Vagina (tissue), 2 donors: ENCODE measurements around the gene EEF1E1. TPM values are rescaled to one million over a fixed set of nuclear protein-coding genes. Genes with fewer than 3 reads are reported as not detected.

Experiments
- DNase-seq, 2 donors: peaks; one replicate each; pipeline ENCODE4 v3.0.0-alpha.2; 2017; ENCODE audit errors: extremely low spot score in 2 of 2
- H3K27ac ChIP-seq: fragments of 200-600 bp; sonication (generic); one replicate; pipeline ENCODE4 v1.5.1; 2019
- H3K27me3 ChIP-seq: fragments of 200-600 bp; sonication (generic); one replicate; pipeline ENCODE4 v1.5.1; 2019
- H3K36me3 ChIP-seq, 2 donors: fragments of 200-600 bp; sonication (generic); one replicate each; pipeline ENCODE4 v1.5.1; 2017 to 2019
- H3K4me1 ChIP-seq: fragments of 200-600 bp; sonication (generic); one replicate; pipeline ENCODE4 v1.5.1; 2019
- H3K4me3 ChIP-seq, 2 donors: fragments of 200-600 bp; sonication (generic); 1 replicate in 1 of 2; 2 replicates in 1 of 2; pipeline ENCODE4 v1.5.1; 2016 to 2019
- H3K9me3 ChIP-seq: fragments of 200-600 bp; sonication (generic); one replicate; pipeline ENCODE4 v1.5.1; 2019
- POLR2A ChIP-seq, 2 donors: fragments of 450-650 bp; IDR thresholded peaks; one replicate each; pipeline ENCODE4 v1.6.1; 2017; ENCODE audit warnings: antibody characterized with exemption in 2 of 2, mild to moderate bottlenecking in 2 of 2, moderate library complexity in 2 of 2
- POLR2AphosphoS5 ChIP-seq, 2 donors: sonication (generic); formaldehyde crosslinking; IDR thresholded peaks; one replicate each; pipeline ENCODE4 v1.9.0; 2017; ENCODE audit warnings: antibody characterized with exemption in 2 of 2, mild to moderate bottlenecking in 2 of 2, low read depth in 1 of 2; ENCODE audit not compliant: insufficient read depth in 1 of 2
- intact Hi-C: fragments of 100-400 bp; cut with DNase I; formaldehyde crosslinking; loops from one replicate; pipeline ENCODE4 v1.15.1; 2023
- total RNA-seq: library from RNA; depleted of rRNA; stranded (reverse); fragments of >200 nt; gene quantifications from one replicate; pipeline ENCODE4 v1.2.3, GENCODE V29; 2016
- TF ChIP-seq, protein P1 (sequence below), 3 experiments: fragments of 450-650 bp in 2 of 3; fragments of 200-600 bp in 1 of 3; sonication (generic) in 1 of 3; IDR thresholded peaks; one replicate each; pipeline ENCODE4 v1.5.1; 2017 to 2019; ENCODE audit warnings: antibody characterized with exemption in 3 of 3, mild to moderate bottlenecking in 2 of 3, moderate library complexity in 2 of 3

Gene EEF1E1
- total RNA-seq, 1 donor from 2014 or later: 53.0 TPM

DNA sequence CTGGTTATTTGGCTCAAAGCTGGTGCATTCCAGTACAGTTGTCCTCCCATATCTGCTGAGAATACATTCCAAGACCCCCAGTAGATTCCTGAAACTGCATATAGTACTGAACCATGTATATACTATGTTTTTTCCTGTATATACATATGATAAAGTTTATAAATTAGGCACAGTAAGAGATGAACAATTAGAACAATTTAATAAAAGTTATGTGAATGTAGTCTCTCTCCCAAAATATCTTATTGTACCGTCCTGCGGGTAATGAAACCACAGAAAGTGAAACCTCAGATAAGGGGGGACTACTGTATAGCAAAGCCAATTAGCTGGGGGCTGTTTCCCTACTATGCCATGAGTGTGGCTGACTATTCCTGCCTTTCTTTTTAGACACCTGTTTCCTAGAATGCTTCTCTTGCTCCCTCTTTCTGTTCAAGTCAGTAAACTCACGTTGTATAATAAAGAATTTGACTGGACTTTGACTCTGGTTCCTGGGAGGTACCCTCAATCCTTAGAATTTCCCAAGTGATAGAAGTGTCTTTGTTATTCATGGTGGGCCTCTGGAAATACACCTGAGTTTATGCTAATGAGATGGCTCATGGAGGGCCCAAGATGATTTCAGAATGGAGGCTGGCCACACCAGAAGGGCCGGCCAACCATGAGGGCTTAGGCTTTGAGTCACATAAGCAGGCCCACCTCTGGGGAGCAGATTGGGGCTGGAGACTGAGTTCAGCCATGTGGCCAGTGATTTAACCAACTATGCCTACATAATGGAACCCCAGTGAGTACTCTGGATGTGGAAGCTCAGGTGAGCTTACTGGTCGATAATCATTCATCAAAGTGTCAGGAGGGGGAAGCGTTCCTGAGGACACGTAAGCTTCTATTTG, 37.5 kb downstream of the EEF1E1 start:
- Histone ChIP-seq H3K4me3 (peak overlapping the region; percentile 87 to 97), H3K9me3 (no peaks in the 10 kb centered on the region), H3K27ac (peak overlapping the region; percentile 89), H3K36me3 (peaks cover 0 to 11% of the 10 kb centered on the region in 2 donors), H3K27me3 (no peaks in the 10 kb centered on the region), H3K4me1 (peaks cover 8% of the 10 kb centered on the region)
- intact Hi-C loops: no loop called here
- no peak for DNase-seq
- TF ChIP-seq POLR2A (IDR thresholded peaks at IDR 0.05) (no peak), POLR2AphosphoS5 (IDR thresholded peaks at IDR 0.05; ENCODE audit: insufficient read depth in 1 of 2, low read depth in 1 of 2) (no peak)
- TF ChIP-seq, protein P1, sequence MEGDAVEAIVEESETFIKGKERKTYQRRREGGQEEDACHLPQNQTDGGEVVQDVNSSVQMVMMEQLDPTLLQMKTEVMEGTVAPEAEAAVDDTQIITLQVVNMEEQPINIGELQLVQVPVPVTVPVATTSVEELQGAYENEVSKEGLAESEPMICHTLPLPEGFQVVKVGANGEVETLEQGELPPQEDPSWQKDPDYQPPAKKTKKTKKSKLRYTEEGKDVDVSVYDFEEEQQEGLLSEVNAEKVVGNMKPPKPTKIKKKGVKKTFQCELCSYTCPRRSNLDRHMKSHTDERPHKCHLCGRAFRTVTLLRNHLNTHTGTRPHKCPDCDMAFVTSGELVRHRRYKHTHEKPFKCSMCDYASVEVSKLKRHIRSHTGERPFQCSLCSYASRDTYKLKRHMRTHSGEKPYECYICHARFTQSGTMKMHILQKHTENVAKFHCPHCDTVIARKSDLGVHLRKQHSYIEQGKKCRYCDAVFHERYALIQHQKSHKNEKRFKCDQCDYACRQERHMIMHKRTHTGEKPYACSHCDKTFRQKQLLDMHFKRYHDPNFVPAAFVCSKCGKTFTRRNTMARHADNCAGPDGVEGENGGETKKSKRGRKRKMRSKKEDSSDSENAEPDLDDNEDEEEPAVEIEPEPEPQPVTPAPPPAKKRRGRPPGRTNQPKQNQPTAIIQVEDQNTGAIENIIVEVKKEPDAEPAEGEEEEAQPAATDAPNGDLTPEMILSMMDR (IDR thresholded peaks at IDR 0.05): no peak

DNA sequence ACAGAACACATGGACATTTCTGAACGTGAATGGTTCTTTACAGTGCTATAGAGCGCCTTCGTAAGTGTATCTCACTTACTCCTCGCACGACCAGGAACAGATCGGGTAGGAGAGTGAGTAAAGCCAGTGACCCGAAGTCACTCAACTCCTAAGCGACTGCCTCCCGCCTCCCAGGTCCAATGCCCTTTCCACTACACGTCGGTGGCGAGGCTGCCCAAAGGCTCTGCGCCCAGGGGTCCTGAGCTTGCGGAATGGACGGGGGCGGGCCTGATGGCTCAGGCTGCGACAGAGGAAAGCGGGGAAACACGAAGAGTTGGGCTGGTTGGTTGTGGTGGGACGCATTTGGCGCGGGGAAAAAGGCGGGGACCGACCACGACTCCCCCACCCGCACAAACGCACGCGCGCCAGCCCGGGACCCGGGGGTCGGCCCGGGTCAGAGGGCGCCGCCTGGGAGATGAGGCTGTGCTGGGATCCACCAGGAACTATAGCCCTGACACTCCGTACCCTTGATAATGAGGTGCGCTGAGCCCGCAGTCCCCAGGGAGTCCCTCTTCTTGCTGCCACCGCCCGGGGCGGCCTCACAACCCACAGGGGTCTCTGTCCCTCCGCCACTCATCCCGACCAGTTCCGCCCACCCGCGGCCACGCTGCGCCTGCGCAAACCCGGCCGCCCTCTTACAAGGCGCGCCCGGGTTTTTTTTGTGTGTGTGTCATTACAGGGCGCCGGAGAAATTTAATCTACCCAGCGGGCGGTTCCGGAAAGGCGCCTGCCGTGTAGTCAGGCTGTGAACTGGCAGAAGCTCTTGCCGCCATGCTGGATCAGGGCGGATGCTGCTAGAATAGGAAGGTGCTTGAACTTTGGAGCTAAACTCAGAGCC, 38.3 kb downstream of the EEF1E1 start, which contains the start of gene BLOC1S5:
Gene BLOC1S5, minus strand, starts transcription at position 629 of the 877 bp plus-strand sequence. Its CDS starts 13 bp downstream, at position 616.
- peak within 1 kb of the TSS; percentile 89 for H3K27ac ChIP-seq

DNA sequence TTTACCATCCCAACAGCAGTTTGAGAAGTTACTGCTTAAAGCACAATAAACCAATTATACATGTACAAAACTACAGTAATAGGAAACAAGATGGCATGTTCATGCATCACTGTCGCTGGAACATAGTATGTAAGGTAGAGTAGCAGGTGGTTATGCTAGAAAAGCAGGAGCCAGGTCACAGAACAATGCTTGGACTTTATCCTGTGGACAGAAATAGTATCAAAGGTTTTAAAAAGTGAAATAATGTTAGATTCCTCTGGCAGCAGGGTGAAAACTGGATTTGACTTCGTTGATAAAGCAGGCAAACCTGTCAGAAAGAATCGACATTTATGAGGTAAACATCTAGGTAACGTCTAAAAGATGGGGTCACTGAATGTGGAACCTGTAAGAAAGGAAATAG, 40.6 kb downstream of the EEF1E1 start:
- intact Hi-C loops: no loop called here
- H3K36me3 ChIP-seq: peaks cover 0 to 12% of the 10 kb centered on the region in 2 donors
- no peaks in the 10 kb centered on the region for H3K27me3 ChIP-seq
- DNase-seq: no peak
- no peak overlapping the region for H3K4me3 ChIP-seq
- peaks cover 8% of the 10 kb centered on the region for H3K4me1 ChIP-seq
- H3K9me3 ChIP-seq: no peaks in the 10 kb centered on the region
- TF ChIP-seq POLR2AphosphoS5 (IDR thresholded peaks at IDR 0.05; ENCODE audit: insufficient read depth in 1 of 2, low read depth in 1 of 2) (no peak), POLR2A (IDR thresholded peaks at IDR 0.05) (no peak)
- TF ChIP-seq, protein P1 (IDR thresholded peaks at IDR 0.05): no peak
- H3K27ac ChIP-seq: no peak overlapping the region

More for the DNA sequence above, 38.3 kb downstream of the EEF1E1 start, which contains the start of gene BLOC1S5:
- Histone ChIP-seq H3K9me3 (no peaks in the 10 kb centered on the region), H3K36me3 (peaks cover 0 to 11% of the 10 kb centered on the region in 2 donors), H3K27me3 (no peaks in the 10 kb centered on the region), H3K4me1 (peaks cover 8% of the 10 kb centered on the region), H3K4me3 (peak within 1 kb of the TSS; percentile 87 to 97)
- intact Hi-C loops: no loop called here
- TF ChIP-seq POLR2A (IDR thresholded peaks at IDR 0.05) (peak in 1 of 2 donors; percentile 51), POLR2AphosphoS5 (IDR thresholded peaks at IDR 0.05; ENCODE audit: insufficient read depth in 1 of 2, low read depth in 1 of 2) (peak; percentile 91 to 99)
- TF ChIP-seq, protein P1 (IDR thresholded peaks at IDR 0.05): no peak
- peak in 1 of 2 donors; percentile 97 for DNase-seq

DNA sequence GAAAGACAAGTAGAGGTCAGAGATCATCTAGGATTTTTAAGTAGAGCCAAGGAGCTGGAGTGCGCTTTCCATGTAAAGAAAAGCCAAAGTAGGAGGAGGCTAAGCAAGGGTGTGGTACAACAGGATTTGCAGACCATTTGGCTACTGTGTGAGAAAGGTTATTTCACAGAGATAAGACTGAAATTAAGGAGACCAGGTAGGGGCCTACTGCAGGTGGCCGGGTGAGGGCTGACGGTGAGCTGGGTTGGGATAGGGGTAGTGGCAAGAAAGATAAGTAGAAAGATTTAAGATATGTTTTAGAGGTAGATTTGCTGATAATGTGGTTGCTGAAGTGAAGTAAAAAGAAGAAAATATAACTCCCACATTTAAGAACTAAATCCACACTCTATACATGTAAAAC, 42.0 kb downstream of the EEF1E1 start:
- H3K27me3 ChIP-seq: no peaks in the 10 kb centered on the region
- no peak overlapping the region for H3K4me3 ChIP-seq
- no peaks in the 10 kb centered on the region for H3K9me3 ChIP-seq
- intact Hi-C loops: no loop called here
- TF ChIP-seq, protein P1 (IDR thresholded peaks at IDR 0.05): no peak
- TF ChIP-seq POLR2A (IDR thresholded peaks at IDR 0.05): no peak
- no peak for TF ChIP-seq POLR2AphosphoS5 (IDR thresholded peaks at IDR 0.05; ENCODE audit: insufficient read depth in 1 of 2, low read depth in 1 of 2)
- H3K36me3 ChIP-seq: peaks cover 0 to 16% of the 10 kb centered on the region in 2 donors
- H3K4me1 ChIP-seq: peaks cover 8% of the 10 kb centered on the region
- H3K27ac ChIP-seq: no peak overlapping the region
- no peak for DNase-seq
